ENCODE data around the gene TUNAR. TPM values are rescaled to one million over a fixed set of nuclear protein-coding genes. Genes with fewer than 3 reads are reported as not detected.

Gene TUNAR
- total RNA-seq, 2 experiments from 2014 or later, result not detected

DNA sequence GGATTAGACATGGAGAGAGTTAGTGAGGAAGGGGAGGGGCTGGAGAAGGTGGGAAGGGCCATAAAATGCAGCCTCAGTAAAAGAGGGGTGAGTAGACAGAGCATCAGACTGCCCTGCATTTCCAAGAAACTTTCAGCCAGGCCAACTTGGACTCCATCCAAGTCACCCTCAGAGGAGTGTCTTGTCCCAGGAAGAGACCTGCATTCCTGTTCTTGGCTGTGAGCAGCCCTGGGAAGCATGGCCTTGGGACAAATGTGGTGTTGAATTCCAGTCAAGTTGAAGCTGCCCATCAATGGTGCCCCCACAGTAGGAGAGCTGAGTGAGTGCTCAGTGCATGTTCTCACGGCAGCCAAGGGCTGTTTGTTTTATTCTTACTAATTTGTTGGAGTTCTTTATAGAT lies 35.0 kb upstream of the TUNAR start:
- H3K27me3 ChIP-seq (ENCODE audit: control insufficient read depth in 1 of 2, insufficient read depth in 2 of 2, low read length in 2 of 2), result peaks cover 0 to 6% of the 10 kb centered on the region in 2 experiments
- H3K27ac ChIP-seq (ENCODE audit: low read depth in 1 of 2, low read length in 2 of 2), result no peak overlapping the region
- TF ChIP-seq, protein P1, sequence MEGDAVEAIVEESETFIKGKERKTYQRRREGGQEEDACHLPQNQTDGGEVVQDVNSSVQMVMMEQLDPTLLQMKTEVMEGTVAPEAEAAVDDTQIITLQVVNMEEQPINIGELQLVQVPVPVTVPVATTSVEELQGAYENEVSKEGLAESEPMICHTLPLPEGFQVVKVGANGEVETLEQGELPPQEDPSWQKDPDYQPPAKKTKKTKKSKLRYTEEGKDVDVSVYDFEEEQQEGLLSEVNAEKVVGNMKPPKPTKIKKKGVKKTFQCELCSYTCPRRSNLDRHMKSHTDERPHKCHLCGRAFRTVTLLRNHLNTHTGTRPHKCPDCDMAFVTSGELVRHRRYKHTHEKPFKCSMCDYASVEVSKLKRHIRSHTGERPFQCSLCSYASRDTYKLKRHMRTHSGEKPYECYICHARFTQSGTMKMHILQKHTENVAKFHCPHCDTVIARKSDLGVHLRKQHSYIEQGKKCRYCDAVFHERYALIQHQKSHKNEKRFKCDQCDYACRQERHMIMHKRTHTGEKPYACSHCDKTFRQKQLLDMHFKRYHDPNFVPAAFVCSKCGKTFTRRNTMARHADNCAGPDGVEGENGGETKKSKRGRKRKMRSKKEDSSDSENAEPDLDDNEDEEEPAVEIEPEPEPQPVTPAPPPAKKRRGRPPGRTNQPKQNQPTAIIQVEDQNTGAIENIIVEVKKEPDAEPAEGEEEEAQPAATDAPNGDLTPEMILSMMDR (IDR thresholded peaks at IDR 0.05), result no peak
- ChIA-PET POLR2A (no interaction called here), CTCF (no interaction called here)
- intact Hi-C loops (cut with DNase I, micrococcal nuclease), result no loop called here
- H3K36me3 Mint-ChIP-seq (ENCODE audit: low read depth), result no peaks in the 10 kb centered on the region
- no peaks in the 10 kb centered on the region for H3K36me3 ChIP-seq (ENCODE audit: insufficient read depth, low read length)
- peaks cover 24% of the 10 kb centered on the region for H3K27me3 Mint-ChIP-seq
- DNase-seq (no peak), ATAC-seq (ENCODE audit: poor library complexity) (no peak)
- H3K27ac Mint-ChIP-seq, result no peak overlapping the region
- H3K9me3 Mint-ChIP-seq, result peaks cover 3% of the 10 kb centered on the region
- H3K9me3 ChIP-seq (ENCODE audit: control insufficient read depth in 1 of 2, insufficient read depth in 1 of 2, low read length in 2 of 2), result peaks cover 0 to 5% of the 10 kb centered on the region in 2 experiments
- no peaks in the 10 kb centered on the region for H3K4me1 Mint-ChIP-seq (ENCODE audit: low read depth)
- no peak overlapping the region for H3K4me3 Mint-ChIP-seq
- no peak overlapping the region for H3K4me3 ChIP-seq (ENCODE audit: low read length)
- no peaks in the 10 kb centered on the region for H3K4me1 ChIP-seq (ENCODE audit: insufficient read depth, low read length)

DNA sequence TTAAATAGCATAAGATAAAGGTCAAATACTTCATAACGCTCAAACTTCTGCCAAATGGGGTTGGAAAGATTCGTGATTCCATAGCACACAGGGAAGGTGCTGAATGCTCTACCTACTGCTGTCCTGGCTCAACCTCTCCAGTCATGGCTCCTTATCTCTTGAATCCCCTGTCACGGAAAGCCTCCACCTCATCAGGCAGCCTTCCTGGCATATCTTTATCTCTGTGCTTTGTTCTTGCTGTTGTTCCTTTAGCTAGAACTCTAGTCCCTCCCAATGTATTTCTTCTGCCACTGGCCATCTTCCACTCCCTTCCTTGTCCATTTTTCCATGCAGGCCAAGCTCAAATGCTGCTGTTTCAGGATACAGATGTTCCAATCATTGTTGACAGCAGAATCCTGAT lies 26.9 kb upstream of the TUNAR start:
- TF ChIP-seq, protein P1 (IDR thresholded peaks at IDR 0.05), result no peak
- no peak overlapping the region for H3K4me3 Mint-ChIP-seq
- Histone ChIP-seq H3K36me3 (ENCODE audit: insufficient read depth, low read length) (no peaks in the 10 kb centered on the region), H3K27me3 (ENCODE audit: control insufficient read depth in 1 of 2, insufficient read depth in 2 of 2, low read length in 2 of 2) (peaks cover 4 to 9% of the 10 kb centered on the region in 2 experiments), H3K27ac (ENCODE audit: low read depth in 1 of 2, low read length in 2 of 2) (no peak overlapping the region), H3K4me3 (ENCODE audit: low read length) (no peak overlapping the region), H3K4me1 (ENCODE audit: insufficient read depth, low read length) (no peaks in the 10 kb centered on the region), H3K9me3 (ENCODE audit: control insufficient read depth in 1 of 2, insufficient read depth in 1 of 2, low read length in 2 of 2) (no peaks in the 10 kb centered on the region)
- DNase-seq (no peak), ATAC-seq (ENCODE audit: poor library complexity) (no peak)
- ChIA-PET POLR2A (no interaction called here), CTCF (no interaction called here)
- H3K27me3 Mint-ChIP-seq, result peaks cover 47% of the 10 kb centered on the region
- H3K36me3 Mint-ChIP-seq (ENCODE audit: low read depth), result no peaks in the 10 kb centered on the region
- no peak overlapping the region for H3K27ac Mint-ChIP-seq
- H3K4me1 Mint-ChIP-seq (ENCODE audit: low read depth), result no peaks in the 10 kb centered on the region
- intact Hi-C loops (cut with DNase I, micrococcal nuclease), result no loop called here
- peaks cover 3% of the 10 kb centered on the region for H3K9me3 Mint-ChIP-seq

DNA sequence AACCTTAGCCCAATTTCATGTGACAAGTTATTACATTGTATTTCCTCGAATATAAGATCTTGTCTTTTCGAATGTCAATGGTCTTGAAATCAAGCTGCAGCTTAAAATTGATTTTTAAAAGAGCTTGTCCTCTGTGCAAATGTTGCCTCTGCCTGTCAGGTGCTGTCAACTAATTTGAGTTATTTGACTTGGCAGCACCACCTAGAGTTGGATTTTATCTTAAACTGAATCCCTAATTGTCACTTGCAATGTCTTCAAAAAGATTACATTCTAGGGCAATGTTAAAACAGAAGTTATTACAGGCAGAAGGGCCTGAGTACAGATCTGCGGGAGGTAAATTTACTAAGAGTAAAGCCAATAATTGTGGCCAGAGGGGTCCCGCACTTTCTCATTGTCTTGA lies 26.2 kb upstream of the TUNAR start:
- no peak for DNase-seq
- no peaks in the 10 kb centered on the region for H3K36me3 Mint-ChIP-seq (ENCODE audit: low read depth)
- Histone ChIP-seq H3K4me1 (ENCODE audit: insufficient read depth, low read length) (no peaks in the 10 kb centered on the region), H3K27ac (ENCODE audit: low read depth in 1 of 2, low read length in 2 of 2) (no peak overlapping the region), H3K9me3 (ENCODE audit: control insufficient read depth in 1 of 2, insufficient read depth in 1 of 2, low read length in 2 of 2) (no peaks in the 10 kb centered on the region), H3K27me3 (ENCODE audit: control insufficient read depth in 1 of 2, insufficient read depth in 2 of 2, low read length in 2 of 2) (peaks cover 4 to 6% of the 10 kb centered on the region in 2 experiments), H3K4me3 (ENCODE audit: low read length) (no peak overlapping the region), H3K36me3 (ENCODE audit: insufficient read depth, low read length) (no peaks in the 10 kb centered on the region)
- H3K27ac Mint-ChIP-seq, result no peak overlapping the region
- ATAC-seq (ENCODE audit: poor library complexity), result no peak
- peaks cover 3% of the 10 kb centered on the region for H3K9me3 Mint-ChIP-seq
- ChIA-PET CTCF (no interaction called here), POLR2A (no interaction called here)
- H3K4me1 Mint-ChIP-seq (ENCODE audit: low read depth), result no peaks in the 10 kb centered on the region
- intact Hi-C loops (cut with DNase I, micrococcal nuclease), result no loop called here
- no peak overlapping the region for H3K4me3 Mint-ChIP-seq
- TF ChIP-seq, protein P1 (IDR thresholded peaks at IDR 0.05), result no peak
- peaks cover 51% of the 10 kb centered on the region for H3K27me3 Mint-ChIP-seq

Data from CD4-positive, alpha-beta T cell (primary cell).